ENCODE results near the gene PLS1.

GRCh38 chr3:142574665-142575064 lies 21.5 kb upstream of the PLS1 start:
- TF ChIP-seq POLR2A (IDR thresholded peaks at IDR 0.05) (no peak), CTCF (IDR thresholded peaks at IDR 0.05) (no peak)

Data from heart left ventricle (tissue), 13 donors.